Right ventricle myocardium superior (tissue), 1 donor: ENCODE results near the gene CCDC78. TPM values are rescaled to one million over a fixed set of nuclear protein-coding genes. Genes with fewer than 3 reads are reported as not detected.

Source experiments
- ATAC-seq: fragments of 200-7000 bp; cut with Tn5 transposase; one replicate; pipeline ENCODE4 v1.9.1; 2020; ENCODE audit warnings: mild to moderate bottlenecking; ENCODE audit not compliant: poor library complexity
- DNase-seq: peaks from one replicate; pipeline ENCODE4 v3.0.0-alpha.2; 2020
- intact Hi-C: fragments of 100-400 bp; cut with DNase I; formaldehyde crosslinking; loops from one replicate; pipeline ENCODE4 v1.11.2; 2022
- total RNA-seq: library from RNA; stranded (reverse); fragmentation: NEBNext Ultra II Directional; extraction: Animal tissue kit (Norgen Biotek cat#: 25700); gene quantifications from one replicate; pipeline ENCODE4 v1.2.1, GENCODE V29; 2021
- donor health status: DM: no; HTN: yes; CAD: no; lungs with severe emphysema.

CCDC78 gene
- total RNA-seq, 1 donor from 2014 or later = 0.32 TPM

GRCh38 chr16:686459-687260, 39.6 kb downstream of the CCDC78 start:
- no peak for DNase-seq
- ATAC-seq = no peak
- intact Hi-C loops = no loop called here

- intact Hi-C loops = no loop called here
- DNase-seq (no peak), ATAC-seq (no peak)
Observed at GRCh38 chr16:685967-686366, 40.3 kb downstream of the CCDC78 start.

- no peak for ATAC-seq
- intact Hi-C loops = no loop called here
- DNase-seq = no peak
Observed at GRCh38 chr16:684961-685696, 41.1 kb downstream of the CCDC78 start.

GRCh38 chr16:684071-684794, 42.0 kb downstream of the CCDC78 start, which contains the start of gene JMJD8:
JMJD8 (minus strand) TSS chr16:684334; CDS start chr16:684319, 15 bp downstream.
- intact Hi-C loops = no loop called here
- ATAC-seq = peak; percentile 76
- peak; percentile 99 for DNase-seq

- intact Hi-C loops = no loop called here
- DNase-seq (no peak), ATAC-seq (no peak)
Observed at GRCh38 chr16:683396-684070, 42.7 kb downstream of the CCDC78 start.

GRCh38 chr16:682493-683395, 43.5 kb downstream of the CCDC78 start:
- DNase-seq = no peak
- intact Hi-C loops = no loop called here
- no peak for ATAC-seq

GRCh38 chr16:681746-682427, 44.4 kb downstream of the CCDC78 start:
- intact Hi-C loops = no loop called here
- ATAC-seq = no peak
- DNase-seq = no peak

- intact Hi-C loops = no loop called here
- DNase-seq (peak; percentile 72), ATAC-seq (no peak)
Observed at GRCh38 chr16:680967-681745, 45.1 kb downstream of the CCDC78 start.

GRCh38 chr16:680625-680945, 45.7 kb downstream of the CCDC78 start:
- DNase-seq = no peak
- intact Hi-C loops = no loop called here
- no peak for ATAC-seq

- peak; percentile 77 for ATAC-seq
- intact Hi-C loops = no loop called here
- DNase-seq = peak; percentile 91
Observed at GRCh38 chr16:679814-680624, 46.2 kb downstream of the CCDC78 start, which contains the start of gene STUB1. STUB1 (plus strand) TSS chr16:680410; CDS start chr16:680526, 116 bp downstream.

GRCh38 chr16:678858-679813, 47.1 kb downstream of the CCDC78 start:
- ATAC-seq = peak; percentile 45
- DNase-seq = peak; percentile 85
- intact Hi-C loops = no loop called here

GRCh38 chr16:678209-678857, 47.9 kb downstream of the CCDC78 start:
- DNase-seq = no peak
- no peak for ATAC-seq
- intact Hi-C loops = no loop called here

- intact Hi-C loops = no loop called here
- ATAC-seq (no peak), DNase-seq (no peak)
Observed at GRCh38 chr16:677316-678190, 48.7 kb downstream of the CCDC78 start.
